HCT116 (cell line): ENCODE results near the gene DNAJA2. TPM values are rescaled to one million over a fixed set of nuclear protein-coding genes. Genes with fewer than 3 reads are reported as not detected.

Experiments used
- ATAC-seq: fragments of 200-7000 bp; cut with Tn5 transposase; 2 replicates; pipeline ENCODE4 v1.9.1; 2020; ENCODE audit warnings: mild to moderate bottlenecking, moderate library complexity
- BruUV-seq: library from RNA; stranded (reverse); fragments of 400-500 nt; replicated peaks from 2 replicates; lab custom pipeline; 2021; lab: Mats Ljungman, UMichigan
- CTCF ChIA-PET: fragments of 300-600 bp; sonication (Branson Sonifier 250); formaldehyde crosslinking; loops from one replicate; lab custom pipeline; 2021; ENCODE audit warnings: antibody characterized with exemption; lab: Charles Lee
- POLR2A ChIA-PET: fragments of 300-600, 350-600 bp; sonication (Branson Sonifier 250); formaldehyde crosslinking; loops from one replicate; lab custom pipeline; 2021; ENCODE audit warnings: antibody characterized with exemption; lab: Charles Lee
- RAD21 ChIA-PET, 2 experiments: fragments of 300-600 bp; sonication (Branson Sonifier 250); formaldehyde crosslinking; loops; one replicate each; lab custom pipeline; 2023; ENCODE audit warnings: low total read pairs in 2 of 2; ENCODE audit not compliant: uncharacterized antibody in 2 of 2, unreplicated experiment in 2 of 2, low non-redundant PET in 1 of 2; lab: Charles Lee
- DNase-seq: peaks from one replicate; pipeline ENCODE4 v3.0.0-alpha.2; 2010; ENCODE audit warnings: low read depth, low spot score
- H2AFZ ChIP-seq: fragments of 200-600 bp; shearing (Covaris generic), sonication (generic); 2 replicates; pipeline ENCODE4 v1.6.1; 2017; ENCODE audit warnings: low read depth, mixed run types, mixed read lengths, antibody characterized with exemption, low read length; ENCODE audit not compliant: poor library complexity, severe bottlenecking
- H3K27ac ChIP-seq: 2 replicates; pipeline ENCODE4 v1.5.1; 2012; ENCODE audit warnings: low read depth, low read length
- H3K27me3 ChIP-seq: fragments of 200-600 bp; sonication (generic); 2 replicates; pipeline ENCODE4 v1.6.1; 2016; ENCODE audit warnings: mixed run types, low read length, mixed read lengths; ENCODE audit not compliant: insufficient read depth
- H3K36me3 ChIP-seq, 2 experiments: fragments of 200-500 bp in 1 of 2; fragments of 200-600 bp in 1 of 2; sonication (Bioruptor generic) in 1 of 2; sonication (generic) in 1 of 2; 2 replicates each; pipeline versions ENCODE4 v1.5.1 to v1.6.1; 2014 to 2016; ENCODE audit warnings: low read length in 2 of 2, inconsistent platforms in 1 of 2, mixed read lengths in 1 of 2, mixed run types in 1 of 2; ENCODE audit not compliant: insufficient read depth in 2 of 2, control insufficient read depth in 1 of 2
- H3K4me1 ChIP-seq, 2 experiments: fragments of 200-600 bp in 1 of 2; sonication (generic) in 1 of 2; 2 replicates each; pipeline versions ENCODE4 v1.5.1 to v1.6.1; 2012 to 2017; ENCODE audit warnings: low read length in 2 of 2, inconsistent platforms in 1 of 2, mild to moderate bottlenecking in 1 of 2, mixed read lengths in 1 of 2, mixed run types in 1 of 2, moderate library complexity in 1 of 2; ENCODE audit not compliant: insufficient read depth in 2 of 2, control insufficient read depth in 1 of 2
- H3K4me2 ChIP-seq: fragments of 200-600 bp; sonication (generic); 2 replicates; pipeline ENCODE4 v1.6.1; 2017; ENCODE audit warnings: mixed run types, low read length, mixed read lengths
- H3K4me3 ChIP-seq, 2 experiments: fragments of 200-600 bp in 1 of 2; sonication (generic) in 1 of 2; replicated peaks in 1 of 2; 2 replicates each; pipeline ENCODE4 v1.5.1; 2011 to 2016; ENCODE audit warnings: low read length in 2 of 2, control low read depth in 1 of 2, low read depth in 1 of 2, mild to moderate bottlenecking in 1 of 2, mixed read lengths in 1 of 2, mixed run types in 1 of 2
- H3K79me2 ChIP-seq: fragments of 200-600 bp; sonication (generic); 2 replicates; pipeline ENCODE4 v1.6.1; 2017; ENCODE audit warnings: mild to moderate bottlenecking, mixed run types, low read length, moderate library complexity, mixed read lengths; ENCODE audit not compliant: insufficient read depth
- H3K9ac ChIP-seq: fragments of 200-600 bp; sonication (generic); 2 replicates; pipeline ENCODE4 v1.6.1; 2016; ENCODE audit warnings: low read length, mixed read lengths
- H3K9me2 ChIP-seq: fragments of 200-600 bp; sonication (generic), shearing (Covaris generic); 2 replicates; pipeline ENCODE4 v1.6.1; 2017; ENCODE audit warnings: mixed run types, mild to moderate bottlenecking, moderate library complexity; ENCODE audit not compliant: insufficient read depth
- H3K9me3 ChIP-seq, 2 experiments: fragments of 200-500 bp in 1 of 2; fragments of 200-600 bp in 1 of 2; sonication (Bioruptor generic) in 1 of 2; sonication (generic) in 1 of 2; 2 replicates each; pipeline ENCODE4 v1.6.1; 2014 to 2017; ENCODE audit warnings: low read length in 2 of 2, mixed read lengths in 2 of 2, inconsistent platforms in 1 of 2, low read depth in 1 of 2, mild to moderate bottlenecking in 1 of 2, mixed run types in 1 of 2, moderate library complexity in 1 of 2; ENCODE audit not compliant: control insufficient read depth in 1 of 2, insufficient read depth in 1 of 2
- H4K20me1 ChIP-seq: fragments of 200-600 bp; sonication (generic), shearing (Covaris generic); 2 replicates; pipeline ENCODE4 v1.6.1; 2017; ENCODE audit warnings: mixed run types, mild to moderate bottlenecking, moderate library complexity; ENCODE audit not compliant: insufficient read depth
- CBX3 ChIP-seq: IDR thresholded peaks from 2 replicates; pipeline ENCODE4 v1.6.1; 2012; ENCODE audit warnings: low read depth
- CEBPB ChIP-seq: IDR thresholded peaks from 2 replicates; pipeline ENCODE4 v1.6.1; 2012; ENCODE audit warnings: low read depth
- EGR1 ChIP-seq: IDR thresholded peaks from 2 replicates; pipeline ENCODE4 v1.6.1; 2012; ENCODE audit warnings: low read depth
- ELF1 ChIP-seq: IDR thresholded peaks from 2 replicates; pipeline ENCODE4 v1.6.1; 2012; ENCODE audit warnings: low read depth, borderline replicate concordance
- EZH2 ChIP-seq: fragments of 200-600 bp; sonication (generic); IDR thresholded peaks from 2 replicates; pipeline ENCODE4 v1.6.1; 2017; ENCODE audit warnings: antibody characterized with exemption, mixed run types
- JUND ChIP-seq: IDR thresholded peaks from 2 replicates; pipeline ENCODE4 v1.6.1; 2012
- POLR2A ChIP-seq: IDR thresholded peaks from 2 replicates; pipeline ENCODE4 v1.7.0; 2011; ENCODE audit warnings: borderline replicate concordance; ENCODE audit not compliant: insufficient read depth, insufficient read length; ENCODE audit errors: extremely low read depth
- POLR2AphosphoS5 ChIP-seq: IDR thresholded peaks from 2 replicates; pipeline ENCODE4 v1.6.1; 2011; ENCODE audit warnings: mild to moderate bottlenecking, low read depth, low read length, moderate library complexity
- RAD21 ChIP-seq: IDR thresholded peaks from 2 replicates; pipeline ENCODE4 v1.6.1; 2012; ENCODE audit warnings: low read depth, mild to moderate bottlenecking
- SIN3A ChIP-seq: IDR thresholded peaks from 2 replicates; pipeline ENCODE4 v1.6.1; 2012; ENCODE audit warnings: low read depth
- SRF ChIP-seq: IDR thresholded peaks from 2 replicates; pipeline ENCODE4 v1.6.1; 2012; ENCODE audit warnings: low read depth
- TCF7L2 ChIP-seq: IDR thresholded peaks from 2 replicates; pipeline ENCODE4 v1.7.0; 2011; ENCODE audit warnings: borderline replicate concordance, inconsistent platforms; ENCODE audit not compliant: insufficient read depth, insufficient read length; ENCODE audit errors: extremely low read depth
- YY1 ChIP-seq: IDR thresholded peaks from 2 replicates; pipeline ENCODE4 v1.6.1; 2011; ENCODE audit warnings: low read length, low read depth, moderate library complexity, mild to moderate bottlenecking; ENCODE audit not compliant: insufficient replicate concordance; ENCODE audit errors: extremely low read depth
- intact Hi-C: fragments of 100-400 bp; cut with micrococcal nuclease; formaldehyde crosslinking; loops from 2 replicates; pipeline ENCODE4 v1.10.0; 2022
- total RNA-seq: library from RNA; stranded (reverse); gene quantifications from one replicate; pipeline ENCODE4 v1.2.1, GENCODE V29; 2021; ENCODE audit not compliant: unreplicated experiment
- TF ChIP-seq, protein P1 (sequence below): IDR thresholded peaks from 2 replicates; pipeline ENCODE4 v1.6.1; 2012
- TF ChIP-seq, protein P2 (sequence below): IDR thresholded peaks from 2 replicates; pipeline ENCODE4 v1.6.1; 2012
- TF ChIP-seq, protein P3 (sequence below): IDR thresholded peaks from 2 replicates; pipeline ENCODE4 v1.6.1; 2012; ENCODE audit warnings: low read depth

The DNAJA2 gene
- total RNA-seq, 1 experiment from 2014 or later, result 68.2 TPM

DNA sequence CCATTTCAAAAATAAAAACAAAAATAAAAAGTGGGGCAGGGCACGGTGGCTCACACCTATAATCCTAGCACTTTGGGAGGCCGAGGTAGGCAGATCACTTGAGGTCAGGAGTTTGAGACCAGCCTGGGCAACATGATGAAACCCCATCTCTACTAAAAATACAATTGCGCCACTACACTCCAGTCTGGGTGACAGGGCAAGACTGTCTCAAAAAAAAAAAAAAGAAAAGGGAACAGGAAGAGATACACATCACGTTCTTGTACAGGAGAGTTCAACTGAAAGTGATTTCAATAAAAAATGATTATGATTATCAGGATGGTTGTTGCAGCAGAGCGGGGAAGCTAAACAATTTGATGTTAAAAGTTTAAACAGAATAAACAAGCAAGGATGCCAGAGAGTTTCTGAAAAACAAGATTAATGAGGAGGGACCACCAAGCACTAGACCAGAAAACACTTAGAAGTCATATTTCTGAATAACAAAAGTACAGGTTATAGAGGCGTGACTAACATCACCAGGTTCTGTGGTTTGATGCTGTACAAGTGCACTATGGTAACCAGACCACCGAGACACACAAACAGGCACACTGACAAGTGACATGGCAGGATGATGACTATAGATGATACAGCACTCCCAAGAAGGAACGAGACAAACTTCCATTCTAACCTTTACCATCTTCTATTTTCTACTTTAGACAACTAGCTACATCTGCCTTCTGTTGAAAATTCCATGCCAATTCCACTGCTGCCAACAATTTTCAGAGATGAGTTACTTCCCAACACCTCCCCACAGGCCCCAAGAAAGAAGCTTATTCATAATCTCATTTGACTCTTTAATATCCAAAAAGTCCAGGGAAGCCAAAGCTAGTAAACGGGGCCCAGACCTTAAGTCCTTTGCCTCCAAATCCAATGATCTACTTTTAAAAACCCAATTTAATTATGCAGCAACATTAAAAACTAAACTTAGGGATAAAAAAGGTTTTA, 11.8 kb downstream of the DNAJA2 start (continued):
- TF ChIP-seq, protein P1, sequence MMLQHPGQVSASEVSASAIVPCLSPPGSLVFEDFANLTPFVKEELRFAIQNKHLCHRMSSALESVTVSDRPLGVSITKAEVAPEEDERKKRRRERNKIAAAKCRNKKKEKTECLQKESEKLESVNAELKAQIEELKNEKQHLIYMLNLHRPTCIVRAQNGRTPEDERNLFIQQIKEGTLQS, result no peak

DNA sequence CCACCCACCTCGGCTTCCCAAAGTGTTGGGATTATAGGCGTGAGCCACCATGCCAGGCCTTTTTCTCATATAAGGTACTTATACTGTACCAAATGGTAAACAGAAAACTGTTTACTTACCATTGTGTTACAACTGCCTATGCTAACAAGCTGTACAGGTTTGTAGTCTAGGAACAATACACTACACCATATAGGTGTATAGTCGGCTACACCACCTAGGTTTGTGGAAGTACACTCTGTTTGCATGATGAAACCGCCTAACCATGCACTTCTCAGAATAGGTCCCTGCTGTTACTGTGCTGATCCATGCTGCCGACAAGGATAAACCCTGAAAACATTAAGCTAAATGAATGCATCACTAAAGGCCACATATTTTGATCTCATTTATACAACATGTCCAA, 18.9 kb downstream of the DNAJA2 start:
- Histone ChIP-seq H3K9ac (no peak overlapping the region), H3K36me3 (peaks cover 34 to 35% of the 10 kb centered on the region in 2 experiments), H3K79me2 (peaks cover 6% of the 10 kb centered on the region), H4K20me1 (no peaks in the 10 kb centered on the region), H2AFZ (no peak overlapping the region), H3K27ac (no peak overlapping the region), H3K9me3 (no peaks in the 10 kb centered on the region), H3K27me3 (no peaks in the 10 kb centered on the region), H3K4me3 (no peak overlapping the region), H3K4me1 (no peaks in the 10 kb centered on the region), H3K4me2 (no peak overlapping the region), H3K9me2 (no peaks in the 10 kb centered on the region)
- no peak for ATAC-seq
- no peak for DNase-seq
- TF ChIP-seq SRF (no peak), RAD21 (no peak), SIN3A (no peak), ELF1 (no peak), POLR2A (no peak), TCF7L2 (no peak), POLR2AphosphoS5 (no peak), CBX3 (no peak), EGR1 (no peak), YY1 (no peak), JUND (no peak), CEBPB (no peak), EZH2 (no peak)
- TF ChIP-seq, protein P2, sequence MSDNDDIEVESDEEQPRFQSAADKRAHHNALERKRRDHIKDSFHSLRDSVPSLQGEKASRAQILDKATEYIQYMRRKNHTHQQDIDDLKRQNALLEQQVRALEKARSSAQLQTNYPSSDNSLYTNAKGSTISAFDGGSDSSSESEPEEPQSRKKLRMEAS, result no peak
- TF ChIP-seq, protein P3, sequence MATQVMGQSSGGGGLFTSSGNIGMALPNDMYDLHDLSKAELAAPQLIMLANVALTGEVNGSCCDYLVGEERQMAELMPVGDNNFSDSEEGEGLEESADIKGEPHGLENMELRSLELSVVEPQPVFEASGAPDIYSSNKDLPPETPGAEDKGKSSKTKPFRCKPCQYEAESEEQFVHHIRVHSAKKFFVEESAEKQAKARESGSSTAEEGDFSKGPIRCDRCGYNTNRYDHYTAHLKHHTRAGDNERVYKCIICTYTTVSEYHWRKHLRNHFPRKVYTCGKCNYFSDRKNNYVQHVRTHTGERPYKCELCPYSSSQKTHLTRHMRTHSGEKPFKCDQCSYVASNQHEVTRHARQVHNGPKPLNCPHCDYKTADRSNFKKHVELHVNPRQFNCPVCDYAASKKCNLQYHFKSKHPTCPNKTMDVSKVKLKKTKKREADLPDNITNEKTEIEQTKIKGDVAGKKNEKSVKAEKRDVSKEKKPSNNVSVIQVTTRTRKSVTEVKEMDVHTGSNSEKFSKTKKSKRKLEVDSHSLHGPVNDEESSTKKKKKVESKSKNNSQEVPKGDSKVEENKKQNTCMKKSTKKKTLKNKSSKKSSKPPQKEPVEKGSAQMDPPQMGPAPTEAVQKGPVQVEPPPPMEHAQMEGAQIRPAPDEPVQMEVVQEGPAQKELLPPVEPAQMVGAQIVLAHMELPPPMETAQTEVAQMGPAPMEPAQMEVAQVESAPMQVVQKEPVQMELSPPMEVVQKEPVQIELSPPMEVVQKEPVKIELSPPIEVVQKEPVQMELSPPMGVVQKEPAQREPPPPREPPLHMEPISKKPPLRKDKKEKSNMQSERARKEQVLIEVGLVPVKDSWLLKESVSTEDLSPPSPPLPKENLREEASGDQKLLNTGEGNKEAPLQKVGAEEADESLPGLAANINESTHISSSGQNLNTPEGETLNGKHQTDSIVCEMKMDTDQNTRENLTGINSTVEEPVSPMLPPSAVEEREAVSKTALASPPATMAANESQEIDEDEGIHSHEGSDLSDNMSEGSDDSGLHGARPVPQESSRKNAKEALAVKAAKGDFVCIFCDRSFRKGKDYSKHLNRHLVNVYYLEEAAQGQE, result no peak
- intact Hi-C loops, result no loop called here
- BruUV-seq, result no TSS peak
- RAD21 ChIA-PET, result no interaction called here
- CTCF ChIA-PET, result no interaction called here
- POLR2A ChIA-PET, result no interaction called here
